Body of pancreas (tissue), 4 donors: ENCODE measurements around the gene DLL4.
A peak's percentile ranks its signal among the peaks of the same experiment; 100 is the strongest.

Experiments
- POLR2A ChIP-seq, 3 donors: fragments of 450-650 bp; IDR thresholded peaks; one replicate each; pipeline ENCODE4 v1.6.1; 2016; ENCODE audit warnings: antibody characterized with exemption in 3 of 3, mild to moderate bottlenecking in 2 of 3
- TF ChIP-seq, protein P1 (sequence below), 7 experiments: fragments of 450-650 bp in 4 of 7; fragments of 200-600 bp in 3 of 7; sonication (generic) in 3 of 7; IDR thresholded peaks; one replicate each; pipeline ENCODE4 v1.5.1; 2016 to 2019; ENCODE audit warnings: antibody characterized with exemption in 7 of 7

DNA sequence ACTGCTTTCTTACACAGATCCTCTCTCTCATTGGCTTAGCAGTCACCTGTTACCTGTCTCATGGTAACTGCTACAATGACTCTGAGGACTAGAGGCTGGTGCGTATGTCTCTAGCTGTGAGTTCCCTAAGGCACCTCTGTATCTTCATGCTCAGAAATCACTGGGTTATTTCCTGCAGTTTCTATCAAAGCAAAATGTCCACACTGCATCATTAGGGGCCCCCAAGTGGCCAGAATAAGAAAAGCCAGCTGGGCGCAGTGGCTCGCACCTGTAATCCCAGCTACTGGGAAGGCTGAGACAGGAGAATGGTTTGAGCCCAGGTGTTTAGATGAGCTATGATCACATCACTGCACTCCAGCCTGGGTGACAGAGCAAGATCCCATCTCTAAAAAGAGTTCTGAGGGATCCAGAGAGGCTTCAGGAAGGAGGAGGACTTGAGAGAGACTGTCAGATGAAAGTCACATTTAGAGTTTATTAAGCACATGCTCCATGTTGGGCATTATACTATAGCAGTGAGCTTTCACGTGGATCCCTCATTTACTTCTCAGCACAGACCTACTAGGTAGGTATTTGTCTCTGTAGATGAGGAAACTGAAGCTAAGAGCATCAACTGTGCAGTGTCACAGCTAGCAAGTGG is 37.2 kb upstream of the DLL4 start:
- no peak for TF ChIP-seq POLR2A (IDR thresholded peaks at IDR 0.05)
- TF ChIP-seq, protein P1, sequence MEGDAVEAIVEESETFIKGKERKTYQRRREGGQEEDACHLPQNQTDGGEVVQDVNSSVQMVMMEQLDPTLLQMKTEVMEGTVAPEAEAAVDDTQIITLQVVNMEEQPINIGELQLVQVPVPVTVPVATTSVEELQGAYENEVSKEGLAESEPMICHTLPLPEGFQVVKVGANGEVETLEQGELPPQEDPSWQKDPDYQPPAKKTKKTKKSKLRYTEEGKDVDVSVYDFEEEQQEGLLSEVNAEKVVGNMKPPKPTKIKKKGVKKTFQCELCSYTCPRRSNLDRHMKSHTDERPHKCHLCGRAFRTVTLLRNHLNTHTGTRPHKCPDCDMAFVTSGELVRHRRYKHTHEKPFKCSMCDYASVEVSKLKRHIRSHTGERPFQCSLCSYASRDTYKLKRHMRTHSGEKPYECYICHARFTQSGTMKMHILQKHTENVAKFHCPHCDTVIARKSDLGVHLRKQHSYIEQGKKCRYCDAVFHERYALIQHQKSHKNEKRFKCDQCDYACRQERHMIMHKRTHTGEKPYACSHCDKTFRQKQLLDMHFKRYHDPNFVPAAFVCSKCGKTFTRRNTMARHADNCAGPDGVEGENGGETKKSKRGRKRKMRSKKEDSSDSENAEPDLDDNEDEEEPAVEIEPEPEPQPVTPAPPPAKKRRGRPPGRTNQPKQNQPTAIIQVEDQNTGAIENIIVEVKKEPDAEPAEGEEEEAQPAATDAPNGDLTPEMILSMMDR (IDR thresholded peaks at IDR 0.05): peak; percentile 69 to 84 (median 77)
